A673 (cell line): Measurements from ENCODE around the gene DOCK4.

Source experiments
- CTCF ChIP-seq: fragments of 300-800, 200-600 bp; sonication (generic); conservative IDR thresholded peaks from 2 replicates; pipeline ENCODE4 v1.5.1; 2017; ENCODE audit warnings: low read depth, mild to moderate bottlenecking, antibody characterized with exemption, low read length, moderate library complexity, mixed read lengths
- EZH2 ChIP-seq: fragments of 200-600 bp; sonication (generic); IDR thresholded peaks from 2 replicates; pipeline ENCODE4 v1.6.1; 2017; ENCODE audit warnings: borderline replicate concordance, low read depth, mild to moderate bottlenecking, mixed read lengths, antibody characterized with exemption, low read length; ENCODE audit not compliant: poor library complexity, severe bottlenecking

GRCh38 chr7:112009081-112009480, 197.1 kb downstream of the DOCK4 start:
- TF ChIP-seq CTCF: no peak
- no peak for TF ChIP-seq EZH2
